Astrocyte (in vitro differentiated cells and primary cell): ENCODE results near the gene MALL. TPM values are rescaled to one million over a fixed set of nuclear protein-coding genes. Genes with fewer than 3 reads are reported as not detected.
"Not testable (repeated sequence)": the region's sequence is repeated elsewhere in the genome, so short reads cannot be mapped to it uniquely, and the experiment has no call there.

Experiments used
- DNase-seq: peaks from one replicate; pipeline ENCODE4 v3.0.0-alpha.2; 2010; ENCODE audit warnings: low read depth
- FAIRE-seq: peaks from 2 replicates; lab custom pipeline; 2011; peaks lifted over from hg19 to GRCh38; lab: Jason Lieb, UNC
- H2AFZ ChIP-seq: 2 replicates; pipeline ENCODE4 v1.6.0; 2012; ENCODE audit warnings: low read depth, low read length, inconsistent platforms
- H3K27ac ChIP-seq: 2 replicates; pipeline ENCODE4 v1.5.1; 2011; ENCODE audit warnings: low read depth, low read length, inconsistent platforms
- H3K27me3 ChIP-seq: 2 replicates; pipeline ENCODE4 v1.6.0; 2011; ENCODE audit warnings: low read length, inconsistent platforms; ENCODE audit not compliant: insufficient read depth
- H3K36me3 ChIP-seq: 2 replicates; pipeline ENCODE4 v1.5.1; 2011; ENCODE audit warnings: low read length, inconsistent platforms; ENCODE audit not compliant: insufficient read depth
- H3K4me1 ChIP-seq: 2 replicates; pipeline ENCODE4 v1.5.1; 2011; ENCODE audit warnings: low read length, inconsistent platforms; ENCODE audit not compliant: insufficient read depth
- H3K4me2 ChIP-seq: 2 replicates; pipeline ENCODE4 v1.6.0; 2012; ENCODE audit warnings: low read length, inconsistent platforms
- H3K4me3 ChIP-seq: 2 replicates; pipeline ENCODE4 v1.5.1; 2011; ENCODE audit warnings: low read depth, mild to moderate bottlenecking, low read length, inconsistent platforms; ENCODE audit not compliant: insufficient read depth
- H3K79me2 ChIP-seq: 2 replicates; pipeline ENCODE4 v1.6.0; 2012; ENCODE audit warnings: mild to moderate bottlenecking, low read length, inconsistent platforms; ENCODE audit not compliant: insufficient read depth
- H3K9ac ChIP-seq: 2 replicates; pipeline ENCODE4 v1.6.0; 2012; ENCODE audit warnings: mild to moderate bottlenecking, low read length, inconsistent platforms
- H3K9me3 ChIP-seq: 2 replicates; pipeline ENCODE4 v1.5.1; 2012; ENCODE audit warnings: low read depth, mild to moderate bottlenecking, low read length, inconsistent platforms; ENCODE audit not compliant: insufficient read depth
- H4K20me1 ChIP-seq: 2 replicates; pipeline ENCODE4 v1.6.0; 2012; ENCODE audit warnings: low read length, inconsistent platforms; ENCODE audit not compliant: insufficient read depth
- H3K27ac Mint-ChIP-seq: one replicate; pipeline ENCODE4 v1.8.0; 2021; ENCODE audit warnings: mild to moderate bottlenecking, mixed read lengths; ENCODE audit not compliant: unreplicated experiment
- H3K27me3 Mint-ChIP-seq: one replicate; pipeline ENCODE4 v1.8.0; 2021; ENCODE audit warnings: low read depth, mixed read lengths; ENCODE audit not compliant: unreplicated experiment
- H3K36me3 Mint-ChIP-seq: one replicate; pipeline ENCODE4 v1.8.0; 2021; ENCODE audit warnings: low read depth, mixed read lengths; ENCODE audit not compliant: unreplicated experiment
- H3K4me1 Mint-ChIP-seq: one replicate; pipeline ENCODE4 v1.8.0; 2021; ENCODE audit warnings: low read depth, mixed read lengths; ENCODE audit not compliant: unreplicated experiment
- H3K4me3 Mint-ChIP-seq: one replicate; pipeline ENCODE4 v1.8.0; 2021; ENCODE audit warnings: mild to moderate bottlenecking, moderate library complexity, mixed read lengths; ENCODE audit not compliant: unreplicated experiment
- H3K9me3 Mint-ChIP-seq: one replicate; pipeline ENCODE4 v1.8.0; 2021; ENCODE audit warnings: mild to moderate bottlenecking, mixed read lengths; ENCODE audit not compliant: unreplicated experiment
- total RNA-seq: library from RNA; stranded (reverse); gene quantifications from 2 replicates; pipeline ENCODE4 v1.2.1, GENCODE V29; 2021

MALL gene
- total RNA-seq, 1 donor from 2014 or later = 0.36 TPM

- not testable (repeated sequence) for H4K20me1 ChIP-seq, H3K27me3 Mint-ChIP-seq, H3K27ac Mint-ChIP-seq, H3K9ac ChIP-seq, H3K27me3 ChIP-seq, H3K4me1 Mint-ChIP-seq, H3K36me3 ChIP-seq, H3K27ac ChIP-seq, H3K9me3 ChIP-seq, H3K4me1 ChIP-seq, H3K9me3 Mint-ChIP-seq, H3K36me3 Mint-ChIP-seq, DNase-seq, H3K4me2 ChIP-seq, FAIRE-seq, H3K4me3 ChIP-seq, H2AFZ ChIP-seq, H3K4me3 Mint-ChIP-seq, H3K79me2 ChIP-seq
Measured at GRCh38 chr2:110090164-110090563, 25.5 kb downstream of the MALL start.

DNA sequence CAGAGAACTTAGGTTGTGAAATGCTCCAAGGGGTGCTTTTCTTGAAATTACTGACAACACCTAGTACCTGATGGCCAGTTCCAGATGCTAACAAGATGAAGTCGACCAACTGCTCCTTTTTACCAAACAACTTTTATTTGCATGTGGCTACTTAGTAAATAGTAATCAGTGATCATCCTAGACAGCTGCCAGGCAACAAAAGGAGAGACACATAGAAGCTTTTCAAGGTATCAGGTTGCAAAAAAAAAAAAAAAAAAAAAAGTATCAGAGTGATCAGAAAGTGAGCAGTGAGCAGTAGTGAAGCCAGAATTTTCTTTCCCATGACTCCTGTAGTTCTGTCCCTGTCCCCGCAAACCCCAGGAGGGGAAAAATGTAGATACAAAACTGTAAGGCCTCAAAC, 31.9 kb downstream of the MALL start:
- H3K4me3 ChIP-seq, H3K9me3 Mint-ChIP-seq, H3K4me2 ChIP-seq, H3K4me1 ChIP-seq, DNase-seq, H3K36me3 Mint-ChIP-seq, H3K36me3 ChIP-seq, H3K9me3 ChIP-seq, FAIRE-seq, H3K4me3 Mint-ChIP-seq, H4K20me1 ChIP-seq, H3K27me3 Mint-ChIP-seq, H3K79me2 ChIP-seq, H2AFZ ChIP-seq, H3K27ac ChIP-seq, H3K27ac Mint-ChIP-seq, H3K9ac ChIP-seq, H3K4me1 Mint-ChIP-seq, H3K27me3 ChIP-seq: not testable (repeated sequence)

DNA sequence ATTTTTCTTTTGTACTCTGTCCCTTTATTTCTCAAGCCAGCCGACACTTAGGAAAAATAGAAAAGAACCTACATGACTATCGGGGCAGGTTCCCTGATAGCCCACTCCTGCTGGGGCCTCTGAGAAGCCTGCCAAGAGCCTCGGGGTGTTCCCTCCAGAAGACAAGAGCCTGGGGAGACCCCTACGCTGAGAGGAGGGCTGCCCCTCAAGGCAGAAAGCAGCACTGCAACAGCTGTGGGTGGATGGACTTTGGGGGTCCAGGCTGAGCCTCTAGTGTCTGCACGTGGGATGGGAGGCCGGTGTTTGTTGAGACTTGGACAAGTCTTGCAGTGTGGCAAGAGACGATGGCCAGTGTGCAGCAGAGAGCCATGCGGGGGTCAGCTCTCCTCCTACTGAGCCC, 32.5 kb downstream of the MALL start:
- not testable (repeated sequence) for H3K4me3 Mint-ChIP-seq, H3K36me3 Mint-ChIP-seq

GRCh38 chr2:110078104-110078503, 37.5 kb downstream of the MALL start:
- not testable (repeated sequence) for H3K36me3 Mint-ChIP-seq, H4K20me1 ChIP-seq, H3K9me3 Mint-ChIP-seq, H3K4me1 Mint-ChIP-seq, H3K4me3 Mint-ChIP-seq, H3K4me1 ChIP-seq, H3K27me3 ChIP-seq, H3K9me3 ChIP-seq, H3K27ac ChIP-seq, DNase-seq, H3K79me2 ChIP-seq, H3K27me3 Mint-ChIP-seq, H3K27ac Mint-ChIP-seq, H3K36me3 ChIP-seq, H2AFZ ChIP-seq, H3K4me2 ChIP-seq, H3K4me3 ChIP-seq, FAIRE-seq, H3K9ac ChIP-seq

More for the DNA sequence above, 32.5 kb downstream of the MALL start:
- H2AFZ ChIP-seq, H3K27me3 ChIP-seq, H3K9me3 ChIP-seq, DNase-seq, H3K27ac Mint-ChIP-seq, H3K36me3 ChIP-seq, FAIRE-seq, H4K20me1 ChIP-seq, H3K79me2 ChIP-seq, H3K9ac ChIP-seq, H3K4me3 ChIP-seq, H3K4me1 ChIP-seq, H3K27ac ChIP-seq, H3K4me1 Mint-ChIP-seq, H3K27me3 Mint-ChIP-seq, H3K4me2 ChIP-seq, H3K9me3 Mint-ChIP-seq: not testable (repeated sequence)

- H3K4me3 ChIP-seq, H4K20me1 ChIP-seq, H3K79me2 ChIP-seq, H3K36me3 ChIP-seq, H3K36me3 Mint-ChIP-seq, H3K27me3 ChIP-seq, H2AFZ ChIP-seq, DNase-seq, H3K9ac ChIP-seq, H3K4me2 ChIP-seq, H3K9me3 ChIP-seq, H3K4me3 Mint-ChIP-seq, H3K27ac ChIP-seq, H3K4me1 Mint-ChIP-seq, H3K27ac Mint-ChIP-seq, H3K4me1 ChIP-seq, H3K9me3 Mint-ChIP-seq, FAIRE-seq, H3K27me3 Mint-ChIP-seq: not testable (repeated sequence)
Measured at GRCh38 chr2:110075896-110076295, 39.7 kb downstream of the MALL start.

GRCh38 chr2:110069869-110070268, 45.8 kb downstream of the MALL start:
- not testable (repeated sequence) for FAIRE-seq, H3K27ac ChIP-seq, H3K79me2 ChIP-seq, H3K4me2 ChIP-seq, H3K36me3 ChIP-seq, H3K9me3 ChIP-seq, H3K27me3 Mint-ChIP-seq, H3K27ac Mint-ChIP-seq, H2AFZ ChIP-seq, H3K4me3 Mint-ChIP-seq, DNase-seq, H3K4me1 ChIP-seq, H3K9ac ChIP-seq, H3K36me3 Mint-ChIP-seq, H3K4me3 ChIP-seq, H3K27me3 ChIP-seq, H3K9me3 Mint-ChIP-seq, H3K4me1 Mint-ChIP-seq, H4K20me1 ChIP-seq
